DND-41 (cell line): ENCODE results near the gene RCOR1.

Experiments
- CTCF ChIP-seq: IDR thresholded peaks from 2 replicates; pipeline ENCODE4 v1.5.1; 2012; ENCODE audit warnings: borderline replicate concordance, low read length, moderate library complexity, mild to moderate bottlenecking; ENCODE audit not compliant: poor library complexity, severe bottlenecking; ENCODE audit errors: extremely low read depth
- EZH2 ChIP-seq: IDR thresholded peaks from 3 replicates; pipeline ENCODE4 v1.6.1; 2012; ENCODE audit warnings: borderline replicate concordance, low read depth, mild to moderate bottlenecking, moderate library complexity, low read length, inconsistent platforms; ENCODE audit not compliant: severe bottlenecking

- TF ChIP-seq CTCF (no peak), EZH2 (no peak)
These were observed 102.7 kb downstream of the RCOR1 start for GRCh38 chr14:102695167-102695555.
